Chondrocyte (in vitro differentiated cells): ENCODE measurements around the gene CLTRN. TPM values are rescaled to one million over a fixed set of nuclear protein-coding genes. Genes with fewer than 3 reads are reported as not detected.
"Not testable (repeated sequence)": the region's sequence is repeated elsewhere in the genome, so short reads cannot be mapped to it uniquely, and the experiment has no call there.

Source experiments
- DNase-seq: peaks from one replicate; pipeline ENCODE4 v3.0.0; 2021; ENCODE audit warnings: mixed read lengths, low spot score
- H3K27ac Mint-ChIP-seq: one replicate; pipeline ENCODE4 v1.8.0; 2021; ENCODE audit warnings: mild to moderate bottlenecking, moderate library complexity, mixed read lengths; ENCODE audit not compliant: unreplicated experiment
- H3K27me3 Mint-ChIP-seq: 2 replicates; pipeline ENCODE4 v1.8.0; 2021; ENCODE audit warnings: low read depth, mixed read lengths
- H3K36me3 Mint-ChIP-seq: 2 replicates; pipeline ENCODE4 v1.8.0; 2021; ENCODE audit warnings: low read depth, mixed read lengths
- H3K4me1 Mint-ChIP-seq: 2 replicates; pipeline ENCODE4 v1.8.0; 2021; ENCODE audit warnings: low read depth, mild to moderate bottlenecking, mixed read lengths
- H3K4me3 Mint-ChIP-seq: one replicate; pipeline ENCODE4 v1.8.0; 2021; ENCODE audit warnings: mild to moderate bottlenecking, moderate library complexity, mixed read lengths; ENCODE audit not compliant: unreplicated experiment
- H3K9me3 Mint-ChIP-seq: 2 replicates; pipeline ENCODE4 v1.8.0; 2021; ENCODE audit warnings: low read depth, mixed read lengths
- long read RNA-seq: library from polyadenylated mRNA; stranded (forward); transcript quantifications from one replicate; pipeline ENCODE4 v2.0.0, GENCODE V29; 2021
- total RNA-seq: library from RNA; stranded (reverse); gene quantifications from 3 replicates; pipeline ENCODE4 v1.2.1, GENCODE V29; 2021
- TF ChIP-seq, protein P1 (sequence below): fragments of 200-600 bp; sonication (generic); IDR thresholded peaks from 2 replicates; pipeline ENCODE4 v1.5.0; 2021; ENCODE audit warnings: antibody characterized with exemption, mild to moderate bottlenecking, moderate library complexity

CLTRN gene, protein sequence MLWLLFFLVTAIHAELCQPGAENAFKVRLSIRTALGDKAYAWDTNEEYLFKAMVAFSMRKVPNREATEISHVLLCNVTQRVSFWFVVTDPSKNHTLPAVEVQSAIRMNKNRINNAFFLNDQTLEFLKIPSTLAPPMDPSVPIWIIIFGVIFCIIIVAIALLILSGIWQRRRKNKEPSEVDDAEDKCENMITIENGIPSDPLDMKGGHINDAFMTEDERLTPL
- total RNA-seq, result 0.20 TPM in 1 of 3 replicates, not detected in the others
- long read RNA-seq, result 0 reads

DNA sequence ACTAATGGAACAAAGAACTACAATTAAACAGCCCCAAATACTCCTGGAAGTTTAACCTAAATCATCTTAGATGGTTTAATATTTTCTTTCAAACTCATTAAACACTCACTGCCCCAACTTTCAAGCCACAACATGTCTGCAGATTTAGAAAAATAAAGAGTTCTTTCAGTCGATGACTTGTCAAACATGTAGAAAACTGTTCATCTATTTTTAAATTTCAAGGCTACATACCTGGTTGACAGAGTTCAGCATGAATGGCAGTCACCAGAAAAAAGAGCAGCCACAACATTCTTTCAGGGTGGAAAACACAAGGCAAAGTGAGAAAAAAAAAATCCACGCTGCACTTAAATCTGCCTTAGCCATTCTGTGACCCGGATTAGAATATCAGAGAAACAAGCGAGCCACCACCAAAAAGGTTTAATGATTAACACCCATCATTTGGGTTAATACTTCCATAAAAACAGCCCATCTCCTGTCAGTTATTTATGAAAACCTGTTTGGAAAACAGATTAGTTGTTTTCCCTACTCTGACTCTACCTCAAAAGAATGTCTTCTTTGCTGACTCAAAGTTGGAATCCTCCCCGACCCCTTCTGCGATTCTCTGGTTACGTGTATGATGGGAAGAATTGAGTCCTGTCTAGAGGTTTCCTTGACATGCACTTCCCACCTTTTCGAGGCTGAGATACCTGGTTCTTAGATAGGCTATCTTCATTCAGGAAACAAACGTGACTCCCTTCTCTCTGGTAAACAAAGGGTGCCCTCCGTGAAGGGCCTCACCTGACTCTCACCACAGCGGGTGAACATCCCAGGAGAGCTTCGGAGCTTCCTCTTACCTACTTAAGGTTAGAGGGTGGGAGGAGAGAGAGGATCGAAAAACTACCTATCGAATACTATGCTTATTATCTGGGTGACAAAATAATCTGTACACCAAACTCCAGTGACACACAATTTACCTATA is at the start of gene CLTRN:
Gene CLTRN (minus strand): TSS at position 319 of the 958 bp plus-strand sequence. CDS start 30 bp downstream, at position 289.
- Mint-ChIP-seq H3K27me3 (peaks cover 40% of the 10 kb centered on the region), H3K27ac (no peak within 1 kb of the TSS)

DNA sequence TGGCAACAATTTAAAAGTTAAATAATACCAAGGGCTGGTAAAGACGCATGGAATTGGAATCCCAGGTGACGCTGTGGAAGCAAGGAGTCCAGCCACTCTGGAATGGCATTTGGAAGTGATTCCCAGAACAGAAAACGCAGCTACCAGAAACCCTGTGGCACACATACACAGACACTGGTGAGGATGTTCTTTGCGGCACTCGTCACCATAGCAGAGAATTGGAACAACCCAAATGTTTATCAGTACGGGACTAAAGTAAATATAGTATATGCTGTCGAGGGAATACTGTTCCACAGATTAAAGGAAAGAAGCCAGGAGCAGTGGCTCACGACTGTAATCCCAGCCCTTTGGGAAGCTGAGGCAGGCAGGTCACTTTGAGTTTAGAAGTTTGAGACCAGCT is 39.7 kb upstream of the CLTRN start:
- DNase-seq, H3K9me3 Mint-ChIP-seq, H3K27ac Mint-ChIP-seq: not testable (repeated sequence)

More for the DNA sequence above, at the start of gene CLTRN:
- TF ChIP-seq, protein P1, sequence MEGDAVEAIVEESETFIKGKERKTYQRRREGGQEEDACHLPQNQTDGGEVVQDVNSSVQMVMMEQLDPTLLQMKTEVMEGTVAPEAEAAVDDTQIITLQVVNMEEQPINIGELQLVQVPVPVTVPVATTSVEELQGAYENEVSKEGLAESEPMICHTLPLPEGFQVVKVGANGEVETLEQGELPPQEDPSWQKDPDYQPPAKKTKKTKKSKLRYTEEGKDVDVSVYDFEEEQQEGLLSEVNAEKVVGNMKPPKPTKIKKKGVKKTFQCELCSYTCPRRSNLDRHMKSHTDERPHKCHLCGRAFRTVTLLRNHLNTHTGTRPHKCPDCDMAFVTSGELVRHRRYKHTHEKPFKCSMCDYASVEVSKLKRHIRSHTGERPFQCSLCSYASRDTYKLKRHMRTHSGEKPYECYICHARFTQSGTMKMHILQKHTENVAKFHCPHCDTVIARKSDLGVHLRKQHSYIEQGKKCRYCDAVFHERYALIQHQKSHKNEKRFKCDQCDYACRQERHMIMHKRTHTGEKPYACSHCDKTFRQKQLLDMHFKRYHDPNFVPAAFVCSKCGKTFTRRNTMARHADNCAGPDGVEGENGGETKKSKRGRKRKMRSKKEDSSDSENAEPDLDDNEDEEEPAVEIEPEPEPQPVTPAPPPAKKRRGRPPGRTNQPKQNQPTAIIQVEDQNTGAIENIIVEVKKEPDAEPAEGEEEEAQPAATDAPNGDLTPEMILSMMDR, result no peak
- H3K4me3 Mint-ChIP-seq, result no peak within 1 kb of the TSS
- no peaks in the 10 kb centered on the region for H3K4me1 Mint-ChIP-seq
- H3K36me3 Mint-ChIP-seq, result no peaks in the 10 kb centered on the region
- no peak for DNase-seq
- H3K9me3 Mint-ChIP-seq, result no peaks in the 10 kb centered on the region

DNA sequence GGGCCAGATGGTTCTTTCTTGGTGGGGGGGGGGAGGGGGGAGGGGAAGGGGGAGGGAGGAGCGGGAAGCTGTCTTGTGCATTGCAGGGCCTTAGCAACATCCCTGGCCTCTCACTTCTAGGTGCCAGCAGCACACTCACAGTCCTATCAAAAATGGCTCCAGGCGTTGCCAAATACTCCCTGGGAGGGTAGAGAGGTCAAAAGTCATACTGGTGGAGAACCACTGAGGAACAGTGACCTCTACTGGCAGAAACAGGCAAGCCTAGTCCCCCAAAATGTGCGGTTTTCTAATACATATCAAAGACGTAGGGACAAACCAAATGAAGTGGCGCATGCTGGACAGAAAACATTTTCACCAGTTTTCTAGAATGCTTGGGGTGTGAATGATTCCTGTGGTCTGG is 39.2 kb upstream of the CLTRN start:
- H3K4me3 Mint-ChIP-seq, H3K36me3 Mint-ChIP-seq, H3K27me3 Mint-ChIP-seq, H3K4me1 Mint-ChIP-seq, H3K9me3 Mint-ChIP-seq, H3K27ac Mint-ChIP-seq, DNase-seq: not testable (repeated sequence)

More for the DNA sequence above, 39.7 kb upstream of the CLTRN start:
- H3K4me3 Mint-ChIP-seq, H3K4me1 Mint-ChIP-seq, H3K27me3 Mint-ChIP-seq, H3K36me3 Mint-ChIP-seq: not testable (repeated sequence)

DNA sequence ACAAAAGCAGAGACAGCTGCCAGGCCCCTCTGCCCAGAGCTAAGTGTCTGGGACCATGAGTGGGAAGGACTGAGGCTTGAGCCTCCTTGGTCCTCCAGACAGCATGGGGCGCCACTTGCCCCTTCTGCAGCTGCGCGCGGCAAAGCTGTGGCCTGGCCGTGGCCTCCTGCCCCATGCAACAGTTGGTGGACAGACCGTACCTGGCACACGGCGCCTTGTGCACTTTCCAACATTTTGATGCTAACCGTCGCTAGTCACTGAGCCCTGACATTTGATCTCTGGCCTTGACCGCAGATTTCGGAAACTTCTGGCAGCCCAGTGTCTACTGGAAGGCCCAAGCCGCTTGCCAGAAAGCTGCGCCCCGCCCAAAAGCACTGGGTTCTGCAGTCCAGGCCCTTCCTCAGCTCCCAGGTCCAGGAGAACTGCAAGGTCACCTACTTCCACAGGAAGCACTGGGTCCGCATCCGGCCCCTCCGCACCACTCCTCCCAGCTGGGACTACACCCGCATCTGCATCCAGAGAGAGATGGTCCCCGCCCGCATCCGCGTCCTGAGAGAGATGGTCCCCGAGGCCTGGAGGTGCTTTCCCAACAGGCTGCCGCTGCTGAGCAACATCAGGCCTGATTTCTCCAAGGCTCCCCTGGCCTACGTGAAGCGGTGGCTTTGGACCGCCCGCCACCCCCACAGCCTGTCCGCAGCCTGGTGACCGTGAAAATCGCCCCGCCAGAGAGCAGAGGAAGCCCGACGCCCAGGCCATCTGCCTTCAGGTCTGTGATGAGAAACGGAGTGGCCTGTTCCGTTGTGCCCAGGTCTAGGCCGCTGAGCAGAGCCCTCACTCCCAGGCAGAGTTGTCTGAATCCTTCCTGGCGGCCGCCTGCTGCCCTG is 38.1 kb upstream of the CLTRN start:
- H3K27me3 Mint-ChIP-seq, result no peaks in the 10 kb centered on the region
- H3K36me3 Mint-ChIP-seq, result no peaks in the 10 kb centered on the region
- no peak overlapping the region for H3K4me3 Mint-ChIP-seq
- H3K27ac Mint-ChIP-seq, result no peak overlapping the region
- no peaks in the 10 kb centered on the region for H3K9me3 Mint-ChIP-seq
- no peak for DNase-seq
- TF ChIP-seq, protein P1, result no peak
- no peaks in the 10 kb centered on the region for H3K4me1 Mint-ChIP-seq

DNA sequence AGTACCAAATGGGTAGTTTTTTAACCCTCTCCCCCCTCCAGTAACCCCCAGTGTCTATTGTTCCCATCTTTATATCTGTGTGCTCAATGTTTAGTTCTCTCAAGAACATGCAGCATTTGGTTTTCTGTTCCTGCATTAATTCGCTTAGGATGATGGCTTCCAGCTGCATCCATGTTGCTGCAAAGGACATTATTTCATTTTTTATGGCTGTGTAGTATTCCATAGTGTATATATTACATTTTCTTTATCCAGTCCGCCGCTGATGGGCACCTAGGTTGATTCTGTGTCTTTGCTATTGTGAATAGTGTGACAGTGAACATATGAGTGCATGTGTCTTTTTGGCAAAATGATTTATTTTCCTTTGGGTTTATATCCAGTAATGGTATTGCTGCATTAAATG is 31.9 kb upstream of the CLTRN start:
- TF ChIP-seq, protein P1, result no peak
- Mint-ChIP-seq H3K4me1 (no peaks in the 10 kb centered on the region), H3K27ac (no peak overlapping the region), H3K27me3 (no peaks in the 10 kb centered on the region), H3K4me3 (no peak overlapping the region), H3K36me3 (no peaks in the 10 kb centered on the region), H3K9me3 (no peaks in the 10 kb centered on the region)
- no peak for DNase-seq
